ENCODE results near the gene CACNA1C.

CACNA1C gene

DNA sequence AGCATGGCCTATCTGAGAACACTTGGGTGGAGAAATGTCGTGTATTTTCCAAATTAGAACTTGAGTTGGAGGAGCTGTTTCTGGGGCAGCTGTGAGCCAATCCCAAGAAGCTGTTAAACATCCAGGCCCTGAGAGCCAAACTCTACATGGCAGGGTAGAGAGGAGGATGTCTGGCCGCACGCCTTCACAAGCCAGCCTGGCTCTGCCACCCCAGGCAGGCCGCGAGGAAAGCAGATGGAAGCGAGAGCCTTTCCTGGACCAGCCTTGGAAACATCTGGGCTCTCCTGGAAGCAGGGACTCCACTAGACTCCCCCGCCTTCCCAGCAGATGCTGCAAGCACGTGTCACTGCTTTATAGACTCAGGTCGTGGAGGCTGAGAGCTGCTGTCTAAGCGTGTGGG is 429.2 kb downstream of the CACNA1C start:
- TF ChIP-seq, protein P1, sequence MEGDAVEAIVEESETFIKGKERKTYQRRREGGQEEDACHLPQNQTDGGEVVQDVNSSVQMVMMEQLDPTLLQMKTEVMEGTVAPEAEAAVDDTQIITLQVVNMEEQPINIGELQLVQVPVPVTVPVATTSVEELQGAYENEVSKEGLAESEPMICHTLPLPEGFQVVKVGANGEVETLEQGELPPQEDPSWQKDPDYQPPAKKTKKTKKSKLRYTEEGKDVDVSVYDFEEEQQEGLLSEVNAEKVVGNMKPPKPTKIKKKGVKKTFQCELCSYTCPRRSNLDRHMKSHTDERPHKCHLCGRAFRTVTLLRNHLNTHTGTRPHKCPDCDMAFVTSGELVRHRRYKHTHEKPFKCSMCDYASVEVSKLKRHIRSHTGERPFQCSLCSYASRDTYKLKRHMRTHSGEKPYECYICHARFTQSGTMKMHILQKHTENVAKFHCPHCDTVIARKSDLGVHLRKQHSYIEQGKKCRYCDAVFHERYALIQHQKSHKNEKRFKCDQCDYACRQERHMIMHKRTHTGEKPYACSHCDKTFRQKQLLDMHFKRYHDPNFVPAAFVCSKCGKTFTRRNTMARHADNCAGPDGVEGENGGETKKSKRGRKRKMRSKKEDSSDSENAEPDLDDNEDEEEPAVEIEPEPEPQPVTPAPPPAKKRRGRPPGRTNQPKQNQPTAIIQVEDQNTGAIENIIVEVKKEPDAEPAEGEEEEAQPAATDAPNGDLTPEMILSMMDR (conservative IDR thresholded peaks at IDR 0.05), result no peak
- TF ChIP-seq ZFX (IDR thresholded peaks at IDR 0.05), result no peak
- no peak overlapping the region for H3K27ac ChIP-seq

GRCh38 chr12:2482938-2483660 is 430.3 kb downstream of the CACNA1C start:
- no peak overlapping the region for H3K27ac ChIP-seq
- TF ChIP-seq, protein P1 (conservative IDR thresholded peaks at IDR 0.05), result no peak
- TF ChIP-seq ZFX (IDR thresholded peaks at IDR 0.05), result no peak

- TF ChIP-seq, protein P1 (conservative IDR thresholded peaks at IDR 0.05), result no peak
- no peak for TF ChIP-seq ZFX (IDR thresholded peaks at IDR 0.05)
- no peak overlapping the region for H3K27ac ChIP-seq
Observed at GRCh38 chr12:2483713-2484112, 430.9 kb downstream of the CACNA1C start.

DNA sequence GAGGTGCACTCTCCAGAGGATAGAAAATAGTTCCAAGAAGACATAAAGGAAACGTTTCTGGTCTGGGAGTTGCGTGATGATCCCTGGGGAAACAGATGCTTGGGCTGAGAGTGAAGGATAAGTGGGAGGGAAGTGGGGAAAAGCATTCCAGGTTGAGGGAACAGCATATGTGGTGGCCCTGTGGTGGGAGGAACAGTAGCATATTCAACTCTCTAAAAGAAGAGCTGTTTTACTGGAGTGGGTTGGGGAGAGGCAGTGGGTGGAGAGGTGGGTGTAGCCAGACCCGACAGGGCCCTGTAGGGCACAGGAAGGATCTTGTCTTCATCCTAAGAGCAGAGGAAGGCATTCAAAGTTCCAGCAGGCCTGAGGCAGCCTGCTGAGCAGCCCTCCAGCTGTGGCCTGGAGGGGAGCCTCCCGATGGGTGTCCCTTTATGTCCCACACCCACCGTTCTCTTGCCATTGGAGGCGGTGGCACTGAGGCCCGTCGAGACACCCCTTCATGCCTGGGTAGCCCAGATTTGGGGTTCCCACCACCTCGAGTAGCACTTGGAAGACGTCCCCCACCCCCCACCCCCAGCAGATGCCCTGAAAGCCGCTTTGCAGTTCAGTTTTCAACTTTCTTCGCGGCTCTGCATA is 431.5 kb downstream of the CACNA1C start:
- TF ChIP-seq, protein P1 (conservative IDR thresholded peaks at IDR 0.05), result no peak
- TF ChIP-seq ZFX (IDR thresholded peaks at IDR 0.05), result no peak

GRCh38 chr12:2485681-2486080 is 432.9 kb downstream of the CACNA1C start:
- TF ChIP-seq, protein P1 (conservative IDR thresholded peaks at IDR 0.05), result no peak
- TF ChIP-seq ZFX (IDR thresholded peaks at IDR 0.05), result no peak
- no peak overlapping the region for H3K27ac ChIP-seq

More for the DNA sequence above, 431.5 kb downstream of the CACNA1C start:
- no peak overlapping the region for H3K27ac ChIP-seq

- no peak overlapping the region for H3K27ac ChIP-seq
- TF ChIP-seq, protein P1 (conservative IDR thresholded peaks at IDR 0.05), result no peak
- no peak for TF ChIP-seq ZFX (IDR thresholded peaks at IDR 0.05)
Observed at GRCh38 chr12:2486796-2487195, 434.0 kb downstream of the CACNA1C start.

GRCh38 chr12:2487278-2487677 is 434.5 kb downstream of the CACNA1C start:
- TF ChIP-seq, protein P1 (conservative IDR thresholded peaks at IDR 0.05), result no peak
- TF ChIP-seq ZFX (IDR thresholded peaks at IDR 0.05), result no peak
- no peak overlapping the region for H3K27ac ChIP-seq

Measured in C4-2B (cell line).